Transverse colon (tissue), 4 donors: ENCODE results near the gene LRRN4.

Experiments used
- POLR2A ChIP-seq: fragments of 450-650 bp; IDR thresholded peaks from one replicate; pipeline ENCODE4 v1.6.1; 2016; ENCODE audit warnings: antibody characterized with exemption, mild to moderate bottlenecking, moderate library complexity
- POLR2AphosphoS5 ChIP-seq, 3 donors: sonication (generic); formaldehyde crosslinking; IDR thresholded peaks; one replicate each; pipeline ENCODE4 v1.6.1; 2016; ENCODE audit warnings: antibody characterized with exemption in 3 of 3
- TF ChIP-seq, protein P1 (sequence below), 5 experiments: fragments of 200-600 bp in 3 of 5; fragments of 450-650 bp in 2 of 5; sonication (generic) in 3 of 5; IDR thresholded peaks; 1 replicate in 2 of 5; 2 replicates in 3 of 5; pipeline ENCODE4 v1.5.1; 2016 to 2017; ENCODE audit warnings: antibody characterized with exemption in 5 of 5, inconsistent platforms in 3 of 5, mild to moderate bottlenecking in 2 of 5, moderate library complexity in 1 of 5

DNA sequence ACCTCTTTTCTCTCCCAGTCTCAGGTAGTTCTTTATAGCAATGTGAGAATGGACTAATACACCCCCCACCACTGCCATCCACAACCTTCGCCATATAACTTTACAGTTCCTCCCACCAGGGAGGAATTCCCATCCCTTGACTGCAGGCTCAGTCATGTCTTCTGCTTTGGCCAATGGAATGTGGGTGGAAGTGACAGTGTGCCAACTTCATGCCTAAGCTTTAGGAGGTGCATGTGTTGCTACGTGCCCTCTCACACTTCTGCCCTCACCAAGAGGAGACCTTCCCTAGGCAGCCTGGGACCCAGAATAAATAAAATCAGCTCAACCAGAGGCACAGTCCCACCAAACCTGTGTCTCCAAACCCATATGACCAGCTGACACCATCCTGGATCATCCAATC lies 33.0 kb upstream of the LRRN4 start:
- TF ChIP-seq, protein P1, sequence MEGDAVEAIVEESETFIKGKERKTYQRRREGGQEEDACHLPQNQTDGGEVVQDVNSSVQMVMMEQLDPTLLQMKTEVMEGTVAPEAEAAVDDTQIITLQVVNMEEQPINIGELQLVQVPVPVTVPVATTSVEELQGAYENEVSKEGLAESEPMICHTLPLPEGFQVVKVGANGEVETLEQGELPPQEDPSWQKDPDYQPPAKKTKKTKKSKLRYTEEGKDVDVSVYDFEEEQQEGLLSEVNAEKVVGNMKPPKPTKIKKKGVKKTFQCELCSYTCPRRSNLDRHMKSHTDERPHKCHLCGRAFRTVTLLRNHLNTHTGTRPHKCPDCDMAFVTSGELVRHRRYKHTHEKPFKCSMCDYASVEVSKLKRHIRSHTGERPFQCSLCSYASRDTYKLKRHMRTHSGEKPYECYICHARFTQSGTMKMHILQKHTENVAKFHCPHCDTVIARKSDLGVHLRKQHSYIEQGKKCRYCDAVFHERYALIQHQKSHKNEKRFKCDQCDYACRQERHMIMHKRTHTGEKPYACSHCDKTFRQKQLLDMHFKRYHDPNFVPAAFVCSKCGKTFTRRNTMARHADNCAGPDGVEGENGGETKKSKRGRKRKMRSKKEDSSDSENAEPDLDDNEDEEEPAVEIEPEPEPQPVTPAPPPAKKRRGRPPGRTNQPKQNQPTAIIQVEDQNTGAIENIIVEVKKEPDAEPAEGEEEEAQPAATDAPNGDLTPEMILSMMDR (IDR thresholded peaks at IDR 0.05): no peak
- TF ChIP-seq POLR2A (no peak), POLR2AphosphoS5 (IDR thresholded peaks at IDR 0.05) (no peak)
